ENCODE measurements around the gene PLCB4.

PLCB4 gene

GRCh38 chr20:9348316-9348715 lies 279.4 kb downstream of the PLCB4 start:
- no peak overlapping the region for H3K4me2 ChIP-seq (ENCODE audit: low read depth, low read length, poor library complexity, severe bottlenecking)

GRCh38 chr20:9348747-9349146 lies 279.9 kb downstream of the PLCB4 start:
- Histone ChIP-seq H3K4me2 (ENCODE audit: low read depth, low read length, poor library complexity, severe bottlenecking) (no peak overlapping the region), H3K9me3 (ENCODE audit: insufficient read depth, low read length) (no peaks in the 10 kb centered on the region)
- no peak for TF ChIP-seq EZH2phosphoT487 (conservative IDR thresholded peaks at IDR 0.05; ENCODE audit: low read length)
- no peak for TF ChIP-seq CTCF (IDR thresholded peaks at IDR 0.05; ENCODE audit: insufficient read depth, low read length, poor library complexity, severe bottlenecking)

More at GRCh38 chr20:9348316-9348715, 279.4 kb downstream of the PLCB4 start:
- no peak for TF ChIP-seq CTCF (IDR thresholded peaks at IDR 0.05; ENCODE audit: insufficient read depth, low read length, poor library complexity, severe bottlenecking)
- no peak for TF ChIP-seq EZH2phosphoT487 (conservative IDR thresholded peaks at IDR 0.05; ENCODE audit: low read length)
- no peaks in the 10 kb centered on the region for H3F3A ChIP-seq (ENCODE audit: insufficient read depth)
- H3K27me3 ChIP-seq (ENCODE audit: low read length) = no peaks in the 10 kb centered on the region
- no peak overlapping the region for H3K27ac ChIP-seq (ENCODE audit: low read depth, low read length)
- no peak overlapping the region for H3K9ac ChIP-seq (ENCODE audit: low read length)
- no peak overlapping the region for H2AFZ ChIP-seq (ENCODE audit: low read depth, low read length, severe bottlenecking)
- no peak overlapping the region for H3K4me3 ChIP-seq (ENCODE audit: insufficient read depth, low read length, poor library complexity, severe bottlenecking)
- no peaks in the 10 kb centered on the region for H3K36me3 ChIP-seq (ENCODE audit: low read length)
- no peaks in the 10 kb centered on the region for H4K20me1 ChIP-seq (ENCODE audit: low read depth, low read length)
- H3K79me2 ChIP-seq (ENCODE audit: insufficient read depth, low read length) = no peaks in the 10 kb centered on the region
- H3K9me3 ChIP-seq (ENCODE audit: insufficient read depth, low read length) = no peaks in the 10 kb centered on the region
- H3K9me2 ChIP-seq (replicated peaks; ENCODE audit: insufficient read depth, low read length) = no peaks in the 10 kb centered on the region

GRCh38 chr20:9349249-9349648 lies 280.4 kb downstream of the PLCB4 start:
- no peaks in the 10 kb centered on the region for H3K9me2 ChIP-seq (replicated peaks; ENCODE audit: insufficient read depth, low read length)
- no peaks in the 10 kb centered on the region for H3K79me2 ChIP-seq (ENCODE audit: insufficient read depth, low read length)
- no peaks in the 10 kb centered on the region for H3F3A ChIP-seq (ENCODE audit: insufficient read depth)
- no peaks in the 10 kb centered on the region for H3K9me3 ChIP-seq (ENCODE audit: insufficient read depth, low read length)
- no peak overlapping the region for H3K4me2 ChIP-seq (ENCODE audit: low read depth, low read length, poor library complexity, severe bottlenecking)
- H2AFZ ChIP-seq (ENCODE audit: low read depth, low read length, severe bottlenecking) = no peak overlapping the region
- no peaks in the 10 kb centered on the region for H3K36me3 ChIP-seq (ENCODE audit: low read length)
- no peak overlapping the region for H3K4me3 ChIP-seq (ENCODE audit: insufficient read depth, low read length, poor library complexity, severe bottlenecking)
- no peaks in the 10 kb centered on the region for H3K27me3 ChIP-seq (ENCODE audit: low read length)
- TF ChIP-seq CTCF (IDR thresholded peaks at IDR 0.05; ENCODE audit: insufficient read depth, low read length, poor library complexity, severe bottlenecking) = no peak
- no peak for TF ChIP-seq EZH2phosphoT487 (conservative IDR thresholded peaks at IDR 0.05; ENCODE audit: low read length)
- no peak overlapping the region for H3K27ac ChIP-seq (ENCODE audit: low read depth, low read length)
- H4K20me1 ChIP-seq (ENCODE audit: low read depth, low read length) = no peaks in the 10 kb centered on the region
- no peak overlapping the region for H3K9ac ChIP-seq (ENCODE audit: low read length)

More at GRCh38 chr20:9348747-9349146, 279.9 kb downstream of the PLCB4 start:
- Histone ChIP-seq H3K9ac (ENCODE audit: low read length) (no peak overlapping the region), H3K36me3 (ENCODE audit: low read length) (no peaks in the 10 kb centered on the region), H4K20me1 (ENCODE audit: low read depth, low read length) (no peaks in the 10 kb centered on the region), H3K79me2 (ENCODE audit: insufficient read depth, low read length) (no peaks in the 10 kb centered on the region), H3K27ac (ENCODE audit: low read depth, low read length) (no peak overlapping the region), H3K27me3 (ENCODE audit: low read length) (no peaks in the 10 kb centered on the region), H3K4me3 (ENCODE audit: insufficient read depth, low read length, poor library complexity, severe bottlenecking) (no peak overlapping the region), H2AFZ (ENCODE audit: low read depth, low read length, severe bottlenecking) (no peak overlapping the region), H3K9me2 (replicated peaks; ENCODE audit: insufficient read depth, low read length) (no peaks in the 10 kb centered on the region), H3F3A (ENCODE audit: insufficient read depth) (no peaks in the 10 kb centered on the region)

Data from SU-DHL-6 (cell line).